Right ventricle myocardium inferior (tissue), 1 donor: Measurements from ENCODE around the gene DPP8. TPM values are rescaled to one million over a fixed set of nuclear protein-coding genes. Genes with fewer than 3 reads are reported as not detected.
"Not testable (repeated sequence)": the region's sequence is repeated elsewhere in the genome, so short reads cannot be mapped to it uniquely, and the experiment has no call there.

Source experiments
- ATAC-seq: fragments of 200-7000 bp; cut with Tn5 transposase; one replicate; pipeline ENCODE4 v1.9.1; 2020; ENCODE audit warnings: mild to moderate bottlenecking, moderate library complexity
- DNase-seq: peaks from one replicate; pipeline ENCODE4 v3.0.0; 2021; ENCODE audit errors: missing footprints
- intact Hi-C: fragments of 100-400 bp; cut with DNase I; formaldehyde crosslinking; loops from one replicate; pipeline ENCODE4 v1.11.0; 2022
- long read RNA-seq: library from polyadenylated mRNA; unstranded; transcript quantifications from one replicate; pipeline ENCODE4 v2.0.0, GENCODE V29; 2021
- total RNA-seq: library from RNA; stranded (reverse); fragmentation: NEBNext Ultra II Directional; extraction: Animal tissue kit (Norgen Biotek cat#: 25700); gene quantifications from one replicate; pipeline ENCODE4 v1.2.1, GENCODE V29; 2021
- donor health status: DM: no; HTN: yes; CAD: no; lungs with severe emphysema.

Gene DPP8
- 35.6 TPM for total RNA-seq
- long read RNA-seq, transcript DPP8-201 (20 exons, 3,139 nt), result major isoform, 9 of 17 reads
- long read RNA-seq, partial matches to known transcripts, result 3 of 17 reads
- long read RNA-seq, other reads (novel, unspliced or antisense), result 4 of 17 reads

DNA sequence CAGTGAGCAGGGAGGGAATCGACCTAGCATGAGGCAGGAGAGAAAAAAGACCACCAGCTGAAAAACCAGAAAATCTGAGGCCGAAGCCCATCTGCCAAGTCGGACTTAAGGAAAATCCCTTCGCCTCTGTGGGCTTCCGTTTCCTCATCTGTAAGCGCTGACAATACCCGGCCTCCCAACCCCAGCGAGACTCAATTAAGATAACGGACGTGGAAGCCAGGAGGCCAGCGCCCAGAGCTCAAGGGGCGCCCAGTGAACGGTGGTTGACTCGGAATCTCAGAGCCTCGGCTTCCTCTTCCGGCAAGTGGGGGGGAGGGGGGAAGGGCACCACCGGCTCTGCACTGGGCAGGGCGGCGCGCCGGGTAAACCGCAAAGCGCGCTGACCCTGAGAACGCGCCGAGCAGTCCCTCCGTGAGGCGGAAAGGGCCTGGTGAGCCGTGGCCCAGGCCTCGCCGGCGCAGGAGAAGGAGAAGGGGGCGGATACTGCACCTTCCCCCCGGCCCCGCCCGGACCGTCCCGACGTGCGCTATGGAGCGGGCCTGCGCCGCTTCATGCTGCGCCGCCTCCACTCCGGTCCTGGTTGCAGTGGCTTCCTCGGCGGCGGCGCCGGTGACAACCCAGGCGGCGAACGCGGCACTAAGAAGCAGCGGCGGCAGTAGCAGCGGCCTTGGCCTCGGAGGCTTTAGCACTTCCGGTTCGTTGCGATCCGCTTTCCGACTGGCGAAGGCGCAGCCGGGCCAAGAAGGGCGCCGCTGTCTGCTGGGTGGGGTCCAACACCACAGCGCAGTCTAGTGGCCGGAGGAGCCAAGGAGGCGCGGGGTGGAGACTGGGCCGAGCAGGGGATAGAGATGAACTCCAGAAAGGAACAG, at the start of gene DPP8:
TSS of gene DPP8 (minus strand) at position 693 of the 869 bp plus-strand sequence. CDS start 5,136 bp downstream, outside the sequence.
- peak; percentile 97 for DNase-seq
- peak; percentile 98 for ATAC-seq
- intact Hi-C loops, result no loop called here

DNA sequence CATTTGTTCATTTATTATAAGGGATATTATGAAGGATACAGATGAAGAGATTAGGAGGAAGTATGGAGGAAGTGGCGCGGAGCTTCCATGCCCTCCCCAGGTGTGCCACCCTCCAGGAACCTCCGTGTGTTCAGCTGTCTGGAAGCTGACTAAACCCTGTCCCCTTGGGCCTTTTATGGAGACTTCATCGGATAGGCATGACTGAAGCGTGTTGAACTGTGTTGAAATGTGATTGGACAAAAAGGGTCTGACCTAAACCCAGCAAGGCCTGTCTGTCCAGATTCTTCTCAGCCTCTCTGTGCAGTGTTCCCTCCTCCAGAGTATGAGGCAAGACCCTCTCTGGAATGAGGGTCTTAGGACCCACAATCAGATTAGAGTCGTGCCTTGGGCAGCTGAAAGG, 44.4 kb upstream of the DPP8 start:
- DNase-seq (no peak), ATAC-seq (no peak)
- intact Hi-C loops, result no loop called here

DNA sequence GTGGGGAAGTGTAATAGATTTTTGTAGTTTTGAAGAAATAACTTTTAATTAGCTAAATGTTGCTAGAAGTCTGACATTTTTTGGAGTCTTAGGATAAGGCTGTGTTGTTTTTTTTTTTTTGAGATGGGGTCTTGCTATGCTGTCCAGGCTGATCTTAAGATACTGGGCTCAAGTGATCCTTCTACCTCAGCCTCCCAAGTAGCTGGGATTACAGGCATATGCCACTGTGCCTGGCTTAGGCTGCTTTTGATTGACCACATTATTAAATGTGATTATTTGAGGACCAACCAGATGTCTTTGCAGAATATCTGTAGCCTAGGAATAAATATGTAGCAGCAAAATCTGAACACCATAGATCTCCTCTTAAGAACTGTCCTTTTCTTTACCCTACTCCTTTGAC, 42.5 kb upstream of the DPP8 start:
- intact Hi-C loops, result no loop called here
- DNase-seq (no peak), ATAC-seq (no peak)

DNA sequence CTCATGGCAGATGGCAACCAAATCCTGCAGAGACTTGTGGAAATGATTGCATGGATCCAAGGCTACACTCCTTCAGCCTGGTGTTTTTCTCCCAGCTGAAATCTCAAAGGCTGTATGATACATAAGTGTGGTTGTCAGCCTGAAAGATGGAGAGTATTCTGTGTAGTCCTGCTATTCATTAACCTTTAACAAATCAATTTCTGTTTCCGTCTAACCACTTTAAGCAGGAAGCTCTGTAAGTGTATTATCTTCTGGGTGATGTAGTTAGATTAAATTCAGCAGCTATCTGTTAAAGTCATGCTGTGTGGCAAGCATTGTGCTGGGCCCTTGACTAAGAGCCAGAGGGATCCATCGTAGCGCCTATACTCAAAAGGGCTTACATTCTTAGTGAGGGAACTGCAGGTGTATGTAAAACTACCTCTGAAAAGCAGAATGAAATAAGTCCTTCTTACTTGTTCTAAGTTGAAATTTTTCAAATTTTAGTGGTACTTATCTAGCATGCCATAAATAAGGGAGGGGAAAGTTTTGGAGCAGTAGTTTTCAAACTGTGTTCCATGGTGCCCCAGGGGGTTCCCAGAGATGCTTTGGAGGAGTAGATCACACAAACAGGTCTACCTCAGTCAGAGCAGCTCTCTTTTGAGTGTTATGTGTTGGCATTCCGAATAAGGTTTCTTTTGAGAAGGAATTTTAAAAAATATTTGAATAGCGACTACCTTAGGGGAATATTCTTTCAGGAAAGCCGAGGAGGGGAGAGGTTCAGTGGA, 41.7 kb upstream of the DPP8 start:
- no peak for ATAC-seq
- DNase-seq, result no peak
- intact Hi-C loops, result no loop called here

DNA sequence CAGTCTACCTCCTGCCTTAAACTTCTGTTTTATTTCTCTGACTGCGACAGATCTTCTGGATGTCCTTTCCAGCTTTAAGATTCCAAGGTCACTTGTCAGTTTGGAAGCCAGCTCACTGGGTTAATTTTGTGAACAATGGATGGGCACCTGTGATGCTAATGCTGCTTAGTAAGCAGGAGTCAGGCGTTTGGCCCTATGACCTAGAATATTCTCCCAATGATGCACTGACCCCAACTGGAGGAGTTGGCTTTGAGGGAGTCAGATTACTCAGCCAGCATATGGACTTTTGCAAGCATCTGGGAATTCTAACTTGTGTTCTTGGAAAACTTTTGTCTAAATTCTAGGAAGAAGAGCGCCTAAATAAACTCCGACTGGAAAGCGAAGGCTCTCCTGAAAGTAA, 40.8 kb upstream of the DPP8 start:
- intact Hi-C loops, result no loop called here

DNA sequence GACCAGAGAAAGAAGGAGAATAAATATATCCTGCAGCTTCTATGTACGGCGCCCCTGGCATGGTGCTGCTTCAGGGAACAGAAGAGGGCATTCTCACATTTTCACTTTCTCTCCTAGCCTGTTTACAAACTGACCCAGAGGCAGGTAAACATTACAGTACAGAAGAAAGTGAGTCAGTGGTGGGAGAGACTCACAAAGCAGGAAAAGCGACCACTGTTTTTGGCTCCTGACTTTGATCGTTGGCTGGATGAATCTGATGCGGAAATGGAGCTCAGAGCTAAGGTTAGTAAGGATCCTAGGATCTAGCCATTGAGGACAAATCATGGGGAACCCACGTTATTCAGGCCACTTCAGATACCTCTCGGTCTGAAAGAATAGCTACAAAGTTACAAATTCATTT, 39.1 kb upstream of the DPP8 start:
- DNase-seq (no peak), ATAC-seq (no peak)
- intact Hi-C loops, result no loop called here

More for the DNA sequence above, 40.8 kb upstream of the DPP8 start:
- DNase-seq (no peak), ATAC-seq (no peak)

DNA sequence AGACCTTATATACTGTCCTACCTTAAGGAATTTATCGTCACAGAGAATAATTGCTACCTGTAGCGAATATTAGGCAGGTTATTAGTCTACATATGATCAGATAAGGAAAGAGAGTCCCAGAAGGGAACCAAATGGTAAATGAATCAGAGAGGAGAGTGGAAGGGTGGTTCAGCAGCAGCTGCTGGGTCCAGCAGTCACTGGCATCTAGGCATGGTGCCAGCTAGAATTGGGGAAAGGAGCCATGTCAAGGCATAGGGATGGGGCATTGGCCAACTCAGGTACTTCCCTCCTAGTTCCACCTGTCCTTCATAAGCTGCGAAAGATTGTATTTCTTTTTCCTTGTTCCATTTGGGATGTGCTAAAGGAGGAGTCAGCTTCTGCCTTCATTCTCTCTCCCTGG, 36.2 kb upstream of the DPP8 start:
- no peak for DNase-seq
- intact Hi-C loops, result no loop called here
- ATAC-seq, result no peak

DNA sequence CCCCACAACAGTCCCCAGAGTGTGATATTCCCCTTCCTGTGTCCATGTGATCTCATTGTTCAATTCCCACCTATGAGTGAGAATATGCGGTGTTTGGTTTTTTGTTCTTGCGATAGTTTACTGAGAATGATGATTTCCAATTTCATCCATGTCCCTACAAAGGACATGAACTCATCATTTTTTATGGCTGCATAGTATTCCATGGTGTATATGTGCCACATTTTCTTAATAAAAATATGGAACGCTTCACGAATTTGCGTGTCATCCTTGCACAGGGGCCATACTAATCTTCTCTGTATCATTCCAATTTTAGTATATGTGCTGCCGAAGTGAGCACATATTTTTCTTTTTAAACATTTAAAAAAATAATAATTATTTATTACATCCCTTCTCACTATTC, 35.4 kb upstream of the DPP8 start:
- ATAC-seq, DNase-seq, intact Hi-C loops: not testable (repeated sequence)

DNA sequence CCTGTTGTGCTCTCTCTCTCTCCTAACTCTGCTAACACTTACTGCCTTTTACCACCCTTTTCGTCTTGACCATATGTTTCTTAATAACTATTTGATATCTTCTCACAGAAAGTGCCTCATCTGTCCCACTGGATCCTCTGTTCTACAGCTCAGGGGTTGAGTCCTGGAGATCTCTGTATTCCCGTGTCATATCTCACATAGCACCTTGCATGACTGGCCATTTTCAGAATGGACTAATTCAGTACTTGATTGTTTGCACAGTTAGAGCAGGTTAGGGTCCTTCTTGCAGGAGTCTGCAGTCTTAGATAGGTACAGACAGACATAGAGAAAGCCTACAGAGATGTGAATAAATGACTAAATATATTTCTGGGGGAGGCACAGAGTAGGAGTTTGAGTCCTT, 33.7 kb upstream of the DPP8 start:
- intact Hi-C loops, result no loop called here
- no peak for DNase-seq

DNA sequence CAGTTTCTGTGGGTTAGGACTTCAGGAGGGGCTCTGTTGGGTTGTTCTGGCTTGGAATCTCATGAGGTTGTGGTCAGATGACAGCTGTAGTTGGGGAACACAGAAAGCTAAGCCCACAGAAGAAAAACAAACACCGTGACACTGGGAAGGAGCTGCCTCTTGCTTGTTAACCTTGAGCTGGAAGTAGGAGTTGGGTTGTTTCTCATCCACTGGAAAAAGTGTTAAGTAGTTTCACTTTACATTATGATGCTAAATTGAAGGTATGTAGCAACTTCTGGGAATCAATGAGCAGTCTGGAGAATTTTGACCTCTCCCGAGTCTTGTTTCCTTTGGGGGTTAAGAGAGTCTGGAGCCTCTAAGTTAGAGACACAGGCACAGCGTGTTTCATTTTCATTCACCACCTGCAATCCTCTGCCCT, 33.2 kb upstream of the DPP8 start:
- ATAC-seq (no peak), DNase-seq (no peak)
- intact Hi-C loops, result no loop called here

More for the DNA sequence above, 33.7 kb upstream of the DPP8 start:
- ATAC-seq, result no peak

DNA sequence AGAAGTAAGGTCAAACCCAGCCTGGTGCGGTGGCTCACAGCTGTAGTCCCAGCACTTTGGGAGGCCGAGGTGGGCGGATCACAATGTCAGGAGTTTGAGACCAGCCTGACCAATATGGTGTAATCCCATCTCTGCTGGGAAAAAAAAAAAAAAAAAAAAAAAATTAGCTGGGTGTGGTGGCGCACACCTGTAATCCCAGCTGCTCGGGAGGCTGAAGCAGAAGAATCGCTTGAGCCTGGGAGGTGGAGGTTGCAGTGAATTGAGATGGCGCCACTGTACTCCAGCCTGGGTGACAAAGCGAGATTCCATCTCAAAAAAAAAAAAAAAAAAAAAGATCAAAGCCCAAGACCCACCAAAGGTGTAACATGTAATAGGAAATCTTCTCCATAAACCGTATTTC, 31.8 kb upstream of the DPP8 start:
- intact Hi-C loops, ATAC-seq, DNase-seq: not testable (repeated sequence)

DNA sequence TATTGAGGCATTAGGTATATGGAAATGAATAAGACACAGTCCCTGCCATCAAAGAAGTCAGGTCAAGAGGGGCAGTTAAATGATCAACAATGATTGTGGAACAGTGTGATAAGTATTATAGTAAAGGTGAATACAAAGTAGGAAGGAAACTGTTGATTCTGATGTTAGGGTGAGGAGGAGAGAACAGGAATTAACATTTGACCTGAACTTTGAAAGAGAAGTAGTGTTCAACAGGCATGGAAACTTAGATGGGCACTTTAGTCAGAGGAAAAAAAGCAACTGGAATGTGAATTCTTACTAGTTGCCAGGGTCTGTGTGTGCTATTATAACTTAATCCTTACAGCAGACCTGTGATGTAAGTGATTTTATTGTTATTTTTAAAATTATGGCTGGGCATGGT, 30.4 kb upstream of the DPP8 start:
- DNase-seq (no peak), ATAC-seq (no peak)
- intact Hi-C loops, result no loop called here

DNA sequence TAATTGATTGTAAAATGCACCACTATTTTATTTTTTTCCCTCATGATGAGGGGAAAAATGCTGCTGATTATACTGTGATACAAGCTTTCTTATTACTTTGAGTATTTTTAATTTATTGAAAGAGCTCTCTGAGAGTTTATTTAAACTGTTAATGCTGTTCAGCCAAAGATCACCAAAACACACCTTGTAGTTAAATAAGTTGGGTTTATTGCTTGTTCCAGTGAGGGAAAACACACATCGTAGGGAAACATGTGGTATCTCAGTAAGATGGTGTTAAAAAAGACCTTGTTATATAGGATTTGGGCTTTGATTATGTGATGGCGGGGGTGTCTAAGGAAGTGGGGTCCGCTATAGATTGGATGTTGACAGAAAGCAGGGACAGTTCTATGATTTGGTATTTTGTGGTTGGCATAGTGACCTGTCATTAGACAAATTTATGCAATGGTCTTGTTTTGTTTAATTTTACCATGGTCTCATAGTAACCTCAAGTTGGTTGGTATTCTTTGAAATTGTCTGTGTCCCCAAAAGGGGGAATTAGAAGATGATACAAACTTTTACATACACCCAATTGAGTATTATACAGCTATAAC, 23.8 kb upstream of the DPP8 start:
- ATAC-seq (no peak), DNase-seq (no peak)
- intact Hi-C loops, result no loop called here

DNA sequence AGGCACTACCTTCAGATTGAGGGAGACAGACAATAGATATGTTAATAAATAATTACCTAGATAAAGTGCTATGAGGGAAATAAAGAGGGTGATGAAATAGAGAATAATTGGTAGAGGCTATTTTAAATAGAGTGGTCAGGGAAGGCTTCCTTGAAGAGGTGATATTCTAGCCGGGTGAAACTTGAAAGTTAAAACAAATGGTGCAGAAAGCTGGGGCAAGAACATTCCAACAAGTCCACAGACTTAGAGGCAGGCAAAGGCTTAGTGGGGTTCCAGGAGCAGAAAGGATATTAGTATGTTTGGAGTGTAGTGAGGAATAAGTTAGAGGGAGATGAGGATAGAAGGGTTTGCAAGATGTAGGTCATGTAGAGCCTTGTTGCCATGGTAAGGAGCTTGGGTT, 22.8 kb upstream of the DPP8 start:
- intact Hi-C loops, result no loop called here
- DNase-seq, result no peak
- ATAC-seq, result no peak

DNA sequence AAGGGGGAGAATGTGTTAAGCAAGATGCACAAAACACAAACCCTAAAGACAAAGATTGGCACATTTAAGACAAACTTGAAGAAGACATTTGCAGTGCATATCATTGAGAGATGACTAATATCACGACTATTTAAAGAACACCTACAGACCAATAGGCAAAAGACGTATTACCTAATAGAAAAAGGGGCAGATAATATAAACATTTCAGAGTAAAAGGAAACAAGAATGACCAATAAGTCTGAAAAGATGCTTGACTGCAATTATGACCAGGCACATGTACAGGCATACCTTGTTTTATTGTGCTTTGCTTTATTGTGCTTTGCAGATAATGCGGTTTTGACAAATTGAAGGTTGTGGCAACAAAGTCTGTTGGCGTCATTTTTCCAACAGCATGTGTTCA, 17.7 kb upstream of the DPP8 start:
- no peak for DNase-seq
- intact Hi-C loops, result no loop called here

DNA sequence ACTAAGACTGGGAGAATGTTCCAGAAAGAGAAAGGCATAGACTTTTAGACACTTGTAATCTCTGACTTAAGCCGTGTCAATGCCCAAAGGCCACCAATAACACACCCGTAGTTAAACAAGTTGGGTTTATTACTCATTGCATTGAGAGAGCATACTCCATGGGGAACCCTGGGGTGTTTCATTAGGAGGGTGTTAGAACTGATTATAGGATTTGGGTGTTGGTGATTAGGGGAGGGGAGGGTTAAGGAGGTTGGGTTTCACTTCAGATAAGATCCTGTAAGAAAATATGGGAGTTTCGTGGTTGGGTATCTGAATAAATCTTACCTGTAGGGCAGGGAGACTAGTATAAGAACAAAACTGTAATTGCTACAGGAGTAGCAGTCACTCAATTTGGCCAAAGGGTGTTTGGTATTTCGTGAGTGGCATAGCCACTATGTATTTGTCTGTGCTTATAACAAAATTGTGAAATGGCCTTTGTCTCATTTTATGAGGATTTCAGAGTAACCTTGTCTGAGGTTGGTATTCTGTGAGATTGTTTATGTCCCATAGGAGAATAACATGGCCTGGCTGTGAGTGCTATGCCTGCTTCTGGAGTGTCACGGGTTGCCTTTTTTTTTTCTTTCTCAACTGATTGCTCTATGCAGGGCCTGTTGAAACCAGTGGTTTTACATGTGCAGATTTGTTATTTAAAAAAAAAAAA, 15.7 kb upstream of the DPP8 start:
- intact Hi-C loops, result no loop called here
- no peak for DNase-seq
- ATAC-seq, result no peak

More for the DNA sequence above, 17.7 kb upstream of the DPP8 start:
- ATAC-seq, result no peak

DNA sequence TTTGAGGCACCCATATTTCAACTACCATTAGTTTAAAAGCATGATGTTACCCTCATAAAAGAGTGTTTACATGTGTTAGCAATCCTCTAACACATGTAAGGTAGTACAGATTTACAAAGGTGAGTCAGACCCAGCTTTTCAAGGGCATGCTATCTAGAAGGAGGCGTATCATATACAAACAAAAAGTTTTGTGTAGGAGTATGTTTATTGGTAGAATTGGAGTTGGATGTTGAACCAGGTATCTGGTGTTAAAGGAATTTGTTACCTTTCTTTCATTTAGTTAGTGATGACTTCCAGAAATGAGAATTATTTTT, 15.2 kb upstream of the DPP8 start:
- intact Hi-C loops, result no loop called here
- ATAC-seq, result no peak
- DNase-seq, result no peak

DNA sequence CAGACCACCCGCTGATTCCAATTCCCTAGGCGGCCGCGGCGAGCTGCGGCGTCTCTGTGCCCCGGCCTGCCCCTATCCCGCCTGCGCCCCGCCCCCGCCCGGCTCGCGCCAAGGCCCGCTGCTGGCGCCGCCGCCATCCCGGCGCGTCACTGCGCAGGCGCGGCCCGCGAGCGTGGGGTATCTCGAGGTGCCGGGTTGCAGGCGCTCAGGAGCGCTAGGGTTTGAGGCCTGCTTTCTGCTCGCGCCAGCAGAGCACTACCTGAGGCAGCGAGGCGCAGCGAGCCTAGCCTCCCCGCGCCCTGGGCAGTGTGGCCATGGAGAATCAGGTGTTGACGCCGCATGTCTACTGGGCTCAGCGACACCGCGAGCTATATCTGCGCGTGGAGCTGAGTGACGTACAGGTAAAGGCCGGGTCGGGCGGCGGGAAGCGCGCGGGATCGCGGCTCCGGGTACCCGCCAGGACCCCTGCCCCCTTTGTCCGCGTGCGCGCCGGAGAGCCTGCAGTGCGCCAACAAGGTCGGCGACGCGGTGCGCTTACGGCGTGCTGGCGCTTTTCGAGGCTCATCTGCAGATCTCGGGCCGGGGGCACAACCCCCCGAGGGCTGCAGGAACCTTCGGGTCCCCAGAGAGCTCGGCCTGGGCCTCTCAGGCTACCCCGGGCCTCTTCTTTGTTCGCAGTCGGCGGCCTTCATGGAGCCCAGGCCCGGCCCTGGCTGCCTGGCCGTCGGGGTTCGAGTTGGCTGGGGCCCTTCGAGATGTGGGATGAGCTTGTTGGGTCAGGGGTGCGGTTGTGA, 13.0 kb upstream of the DPP8 start, which contains the start of gene HACD3:
TSS of gene HACD3 (plus strand) at position 146 of the 794 bp plus-strand sequence. CDS start at position 315, 169 bp downstream.
- intact Hi-C loops, result no loop called here
- ATAC-seq (peak; percentile 98), DNase-seq (peak; percentile 93)
